Tibial nerve (tissue), 3 donors: ENCODE measurements around the gene DGKA.
"Not testable (repeated sequence)": the region's sequence is repeated elsewhere in the genome, so short reads cannot be mapped to it uniquely, and the experiment has no call there.

ENCODE experiments used
- CTCF ChIP-seq, 5 experiments: fragments of 200-600 bp in 3 of 5; fragments of 450-650 bp in 2 of 5; sonication (generic) in 3 of 5; IDR thresholded peaks; one replicate each; pipeline ENCODE4 v1.5.1; 2016 to 2019; ENCODE audit warnings: antibody characterized with exemption in 5 of 5, mild to moderate bottlenecking in 3 of 5, moderate library complexity in 2 of 5
- POLR2A ChIP-seq, 2 donors: fragments of 450-650 bp; IDR thresholded peaks; one replicate each; pipeline ENCODE4 v1.6.1; 2017; ENCODE audit warnings: antibody characterized with exemption in 2 of 2, mild to moderate bottlenecking in 2 of 2, moderate library complexity in 2 of 2

DNA sequence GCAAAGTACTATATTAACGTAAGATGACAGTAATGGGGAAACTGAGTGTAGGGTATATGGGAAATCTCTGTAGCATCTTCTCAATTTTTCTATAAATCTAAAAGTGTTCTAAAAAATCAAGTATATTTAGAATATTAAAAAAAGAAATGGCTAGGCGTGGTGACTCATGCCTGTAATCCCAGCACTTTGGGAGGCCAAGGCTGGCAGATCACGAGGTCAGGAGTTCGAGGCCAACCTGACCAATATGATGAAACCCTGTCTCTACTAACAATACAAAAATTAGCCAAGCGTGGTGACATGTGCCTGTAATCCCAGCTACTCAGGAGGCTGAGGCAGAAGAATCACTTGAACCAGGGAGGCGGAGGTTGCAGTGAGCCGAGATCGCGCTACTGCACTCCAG, 7.3 kb upstream of the DGKA start:
- not testable (repeated sequence) for TF ChIP-seq POLR2A, CTCF (IDR thresholded peaks at IDR 0.05)
